Stromal cell of bone marrow (primary cell): ENCODE results near the gene NPR3.

Experiments
- DNase-seq: peaks from one replicate; pipeline ENCODE4 v3.0.0-alpha.2; 2012; ENCODE audit warnings: low read depth

Gene NPR3

DNA sequence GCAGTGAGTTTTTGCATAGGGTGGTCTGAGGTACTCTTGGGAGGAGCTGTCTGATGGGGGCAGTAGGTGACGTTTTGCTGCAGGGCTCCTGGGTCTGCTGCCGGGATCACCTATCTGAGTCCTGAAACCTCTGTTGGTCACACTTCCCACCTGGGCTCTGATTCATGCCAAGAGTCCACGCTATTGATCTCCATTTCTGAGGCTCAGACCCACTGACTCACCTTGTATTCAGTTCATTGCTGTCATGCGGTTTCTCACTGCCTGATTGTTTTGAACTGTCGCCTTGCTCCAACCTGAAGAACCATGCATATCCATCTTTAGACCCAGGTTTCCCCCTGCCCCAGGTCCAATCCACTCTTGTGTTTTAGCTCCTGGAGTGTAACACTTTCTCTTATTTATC is 101.3 kb downstream of the NPR3 start:
- no peak for DNase-seq

DNA sequence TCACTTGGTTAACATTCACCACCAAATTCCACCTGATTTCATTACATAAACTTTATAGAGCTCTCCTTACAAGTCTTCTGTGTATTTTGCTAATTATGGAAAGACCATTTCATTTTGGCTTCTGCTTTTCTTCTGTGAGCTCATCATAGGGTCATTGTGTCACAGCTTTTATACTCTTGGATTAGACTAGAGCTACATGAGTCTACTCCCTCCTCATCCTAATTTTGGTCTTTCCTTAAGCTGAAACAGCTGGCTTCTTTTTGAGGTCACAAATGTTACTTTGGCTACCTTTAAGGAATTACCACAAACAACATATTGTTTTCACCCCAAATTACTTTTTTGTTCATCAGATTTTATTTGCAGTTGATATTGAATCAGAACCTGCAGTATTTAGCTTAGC is 103.0 kb downstream of the NPR3 start:
- no peak for DNase-seq

DNA sequence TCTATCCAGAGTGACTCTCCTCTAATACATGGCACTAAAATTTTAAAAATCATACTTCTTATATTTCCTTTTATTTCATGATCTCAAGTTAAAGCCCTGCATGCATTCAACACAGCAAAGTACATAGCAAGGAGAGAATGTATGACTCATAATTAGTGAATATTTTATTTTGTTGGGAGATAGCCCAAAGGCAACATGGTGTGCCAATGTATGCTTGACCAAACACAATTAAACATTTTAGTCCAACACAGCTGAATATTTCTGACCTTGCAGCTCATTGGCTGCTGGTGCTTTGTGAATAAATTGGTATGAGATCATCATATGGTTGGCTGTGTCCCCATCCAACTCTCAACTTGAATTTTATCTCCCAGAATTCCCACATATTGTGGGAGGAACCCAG is 103.5 kb downstream of the NPR3 start:
- DNase-seq, result peak; percentile 88

DNA sequence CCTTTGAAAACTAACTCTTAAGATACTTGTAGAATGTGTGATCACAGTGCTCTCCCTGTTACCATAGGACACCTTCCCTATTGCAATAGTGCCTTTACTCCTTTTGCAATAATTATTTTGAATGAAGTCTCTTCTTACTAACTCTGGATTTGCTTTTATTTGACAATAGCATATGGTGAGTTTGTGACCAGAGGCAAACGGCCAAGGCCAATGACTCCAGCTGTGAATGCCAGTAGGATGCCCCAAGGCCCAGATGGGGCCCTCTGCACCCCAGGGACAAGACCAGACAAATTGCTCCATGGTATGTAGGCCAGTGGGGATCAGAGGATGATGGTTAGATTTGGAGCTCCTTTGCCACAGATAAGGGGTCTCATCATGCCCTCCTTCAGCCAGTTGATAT is 116.9 kb downstream of the NPR3 start:
- no peak for DNase-seq

DNA sequence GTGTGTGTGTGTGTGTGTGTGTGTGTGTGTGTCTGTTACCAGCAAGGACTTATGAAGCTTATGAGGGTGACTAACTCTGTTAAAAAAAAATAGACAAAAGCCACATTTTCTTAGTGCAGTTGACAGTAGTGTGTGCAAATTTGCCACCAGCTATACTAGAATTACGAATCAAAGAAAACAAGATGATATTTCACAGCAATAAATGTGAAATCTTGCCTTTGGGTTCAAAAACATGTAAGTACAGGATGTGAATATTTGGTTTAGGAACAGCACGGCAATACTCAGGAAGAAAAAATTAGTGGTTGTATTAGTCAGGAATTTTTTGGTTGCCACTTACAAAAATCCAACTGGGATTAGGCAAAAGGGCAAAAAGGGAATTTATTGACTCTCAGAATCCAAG is 117.4 kb downstream of the NPR3 start:
- no peak for DNase-seq

DNA sequence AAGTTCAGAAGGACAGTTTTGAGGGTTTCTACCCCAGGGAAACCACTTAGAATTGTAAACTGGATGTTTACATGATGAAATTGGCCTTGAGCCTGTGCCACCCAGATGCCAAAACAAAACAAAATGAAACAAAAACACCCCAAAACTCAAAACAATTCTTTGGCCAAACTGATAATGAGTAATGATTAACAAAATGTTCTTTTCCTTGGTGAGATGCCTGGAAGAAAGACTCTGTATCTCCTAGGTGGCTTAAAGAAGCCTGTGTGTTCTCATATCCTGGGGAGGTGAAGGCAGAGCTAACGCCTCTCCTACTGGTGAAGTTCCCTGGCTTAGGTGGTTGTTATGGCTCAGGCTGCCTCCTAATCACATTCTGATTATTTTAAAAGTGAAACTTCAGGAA is 120.5 kb downstream of the NPR3 start:
- DNase-seq, result no peak

DNA sequence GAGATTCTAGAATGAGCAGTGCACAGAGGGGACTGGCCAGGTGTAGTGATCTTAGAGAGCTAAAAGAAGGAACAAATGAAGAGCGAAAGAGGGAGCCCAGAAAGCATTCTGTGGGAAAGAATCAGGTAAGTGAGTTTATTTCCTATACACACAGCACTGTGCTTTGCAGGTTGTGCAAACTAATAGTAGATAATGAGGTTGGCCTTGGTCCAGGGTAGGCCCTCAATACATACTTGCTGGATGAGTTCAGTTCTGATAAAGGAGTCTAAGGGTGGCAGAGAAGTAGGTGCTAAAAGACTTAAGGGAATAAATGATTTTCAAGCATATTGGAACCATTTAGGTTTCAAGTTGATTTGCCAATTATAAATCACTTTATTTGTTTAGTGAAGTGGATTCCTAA is 122.0 kb downstream of the NPR3 start:
- DNase-seq, result no peak

DNA sequence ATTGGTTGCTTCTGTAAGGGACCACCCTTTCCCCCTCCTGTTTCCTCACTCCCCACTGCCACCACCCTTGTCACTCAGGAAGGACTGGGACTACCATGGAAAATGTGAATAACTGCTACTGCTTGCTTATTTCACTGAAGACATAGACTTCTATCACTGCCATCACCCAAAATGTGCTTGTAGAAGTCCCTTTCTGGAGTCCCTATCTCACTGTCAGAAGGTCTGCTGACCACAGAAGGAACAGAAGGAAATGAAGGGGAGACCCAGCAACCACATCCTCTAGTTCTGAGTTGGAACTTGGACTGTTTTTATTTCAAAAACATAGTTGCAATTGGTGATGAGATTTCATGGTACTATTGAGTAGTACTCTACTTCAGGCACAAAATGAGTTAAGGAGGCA is 122.5 kb downstream of the NPR3 start:
- DNase-seq, result no peak

DNA sequence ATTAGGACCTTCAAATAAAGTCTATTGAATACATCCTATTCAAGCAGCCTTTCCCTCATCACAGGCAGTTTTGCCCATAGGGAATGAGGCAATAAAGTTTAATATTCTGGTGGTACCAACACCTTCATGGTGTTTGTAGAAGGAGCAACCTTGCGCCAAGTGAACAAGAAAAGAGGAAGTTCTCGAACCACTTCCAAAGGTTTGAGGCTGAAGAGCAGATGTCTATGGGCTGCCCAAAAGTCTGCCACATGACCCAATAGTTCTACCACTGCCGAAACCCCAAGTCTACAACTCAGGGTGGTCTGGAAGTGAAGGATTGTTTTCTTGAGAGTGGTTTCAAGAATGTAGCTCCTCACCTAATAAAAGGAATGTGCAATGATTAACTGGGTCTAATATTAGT is 123.1 kb downstream of the NPR3 start:
- DNase-seq, result no peak

DNA sequence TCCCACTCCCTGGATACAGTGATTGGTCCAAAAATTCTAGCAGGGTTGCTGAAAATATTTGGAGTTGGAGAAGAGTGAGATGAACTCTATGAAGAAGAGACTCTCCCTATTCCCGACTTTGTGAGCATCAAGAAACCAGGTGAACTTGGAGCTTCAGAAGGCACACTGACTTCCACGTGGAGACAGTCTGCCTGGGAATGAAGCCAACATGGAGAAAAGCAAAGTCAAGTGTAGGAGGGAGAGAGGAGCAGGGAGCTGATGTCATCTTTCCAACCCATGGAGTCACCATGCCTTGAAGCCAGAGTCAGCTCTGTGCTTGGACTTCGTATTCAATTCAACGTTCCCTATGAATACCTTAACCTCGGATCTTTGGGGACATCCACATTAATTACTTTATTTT is 125.1 kb downstream of the NPR3 start:
- no peak for DNase-seq

DNA sequence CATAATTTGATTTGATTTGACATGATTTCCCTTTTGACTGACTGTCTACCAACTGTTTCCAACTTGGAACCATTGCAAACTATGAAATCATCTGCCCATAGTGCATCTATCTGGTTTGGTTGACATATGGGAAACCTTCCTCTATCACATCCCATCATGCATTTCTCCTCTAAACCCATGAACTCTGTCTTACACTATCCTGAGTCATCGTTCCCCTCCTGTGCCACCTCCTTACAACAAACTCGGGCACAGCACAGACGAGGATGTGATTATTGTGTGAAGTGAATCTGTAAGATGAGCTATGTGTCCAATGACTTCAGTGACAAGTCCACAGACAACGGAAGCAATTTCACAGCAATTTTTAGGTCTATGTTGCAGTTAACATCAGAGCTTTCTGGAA is 126.1 kb downstream of the NPR3 start:
- no peak for DNase-seq

DNA sequence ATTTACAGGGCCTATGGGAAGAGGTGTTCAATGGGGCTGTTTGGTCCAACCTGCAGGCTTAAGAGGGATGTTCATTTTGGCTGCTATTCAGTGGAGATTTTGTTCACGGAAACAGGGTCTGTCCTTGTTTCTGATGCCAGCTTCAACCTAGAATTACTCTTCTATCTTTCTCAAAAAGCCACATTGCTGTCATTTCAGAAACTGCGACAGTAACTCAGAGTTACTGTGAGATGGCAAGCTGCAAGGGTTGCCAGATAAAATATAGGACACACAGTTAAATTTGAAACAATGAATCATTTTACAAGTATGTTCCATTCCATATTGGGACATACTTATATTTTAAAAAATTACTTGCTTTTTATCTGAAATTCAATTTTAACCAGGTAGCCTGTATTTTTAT is 128.0 kb downstream of the NPR3 start:
- DNase-seq, result no peak

DNA sequence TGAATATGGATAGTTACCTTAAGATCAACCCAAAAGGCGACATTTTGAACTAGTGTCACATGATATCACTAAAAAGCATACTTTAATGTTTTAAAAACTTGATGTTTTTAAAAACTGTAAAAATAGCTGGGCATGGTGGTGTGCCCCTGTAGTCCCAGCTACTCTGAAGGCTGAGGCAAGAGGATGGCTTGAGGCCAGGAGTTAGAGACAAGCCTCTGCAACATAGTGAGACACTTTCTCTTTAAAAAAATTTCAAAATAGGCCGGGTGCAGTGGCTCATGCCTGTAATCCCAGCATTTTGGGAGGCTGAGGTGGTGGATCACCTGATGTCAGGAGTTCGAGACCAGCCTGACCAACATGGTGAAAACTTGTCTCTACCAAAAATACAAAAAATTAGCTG is 129.5 kb downstream of the NPR3 start:
- DNase-seq, result no peak
